Measurements from ENCODE around the gene APCDD1L. TPM values are rescaled to one million over a fixed set of nuclear protein-coding genes. Genes with fewer than 3 reads are reported as not detected.

Gene APCDD1L
- total RNA-seq, 1 donor from 2014 or later, result 7.7 TPM

- no peak for DNase-seq (ENCODE audit: low spot score)
Measured at GRCh38 chr20:58492074-58492718, 23.0 kb downstream of the APCDD1L start.

GRCh38 chr20:58486207-58486606 lies 29.0 kb downstream of the APCDD1L start:
- no peak for DNase-seq (ENCODE audit: low spot score)

GRCh38 chr20:58485393-58485792 lies 29.8 kb downstream of the APCDD1L start:
- no peak for DNase-seq (ENCODE audit: low spot score)

- no peak for DNase-seq (ENCODE audit: low spot score)
Measured at GRCh38 chr20:58483470-58483869, 31.7 kb downstream of the APCDD1L start.

- no peak for DNase-seq (ENCODE audit: low spot score)
Measured at GRCh38 chr20:58483051-58483450, 32.1 kb downstream of the APCDD1L start.

- no peak for DNase-seq (ENCODE audit: low spot score)
Measured at GRCh38 chr20:58482416-58482815, 32.8 kb downstream of the APCDD1L start.

- DNase-seq (ENCODE audit: low spot score), result peak; percentile 20
Measured at GRCh38 chr20:58481481-58482021, 33.6 kb downstream of the APCDD1L start.

GRCh38 chr20:58480551-58481336 lies 34.5 kb downstream of the APCDD1L start:
- no peak for DNase-seq (ENCODE audit: low spot score)

- no peak for DNase-seq (ENCODE audit: low spot score)
Measured at GRCh38 chr20:58479726-58480440, 35.3 kb downstream of the APCDD1L start.

- no peak for DNase-seq (ENCODE audit: low spot score)
Measured at GRCh38 chr20:58478141-58478805, 36.9 kb downstream of the APCDD1L start.

- no peak for DNase-seq (ENCODE audit: low spot score)
Measured at GRCh38 chr20:58475466-58475865, 39.7 kb downstream of the APCDD1L start.

- DNase-seq (ENCODE audit: low spot score), result no peak
Measured at GRCh38 chr20:58473453-58474425, 41.5 kb downstream of the APCDD1L start.

GRCh38 chr20:58472273-58473018 lies 42.8 kb downstream of the APCDD1L start:
- no peak for DNase-seq (ENCODE audit: low spot score)

GRCh38 chr20:58471193-58472164 lies 43.7 kb downstream of the APCDD1L start:
- peak; percentile 96 for DNase-seq (ENCODE audit: low spot score)

- DNase-seq (ENCODE audit: low spot score), result no peak
Measured at GRCh38 chr20:58470336-58471192, 44.6 kb downstream of the APCDD1L start.

- DNase-seq (ENCODE audit: low spot score), result no peak
Measured at GRCh38 chr20:58469616-58470015, 45.6 kb downstream of the APCDD1L start.
